Measurements from ENCODE around the gene OST4.

GRCh38 chr2:27023740-27024139 lies 47.7 kb downstream of the OST4 start:
- TF ChIP-seq RAD21 (conservative IDR thresholded peaks at IDR 0.05 in 1 of 2, IDR thresholded peaks at IDR 0.05 in 1 of 2) (no peak), RCOR1 (IDR thresholded peaks at IDR 0.05; ENCODE audit: low read depth, low read length) (no peak), POLR2A (IDR thresholded peaks at IDR 0.05; ENCODE audit: low read length) (no peak), PHF8 (IDR thresholded peaks at IDR 0.05; ENCODE audit: borderline replicate concordance, low read depth) (no peak), MYC (IDR thresholded peaks at IDR 0.05; ENCODE audit: borderline replicate concordance, low read length) (no peak)
- TF ChIP-seq, protein P1, sequence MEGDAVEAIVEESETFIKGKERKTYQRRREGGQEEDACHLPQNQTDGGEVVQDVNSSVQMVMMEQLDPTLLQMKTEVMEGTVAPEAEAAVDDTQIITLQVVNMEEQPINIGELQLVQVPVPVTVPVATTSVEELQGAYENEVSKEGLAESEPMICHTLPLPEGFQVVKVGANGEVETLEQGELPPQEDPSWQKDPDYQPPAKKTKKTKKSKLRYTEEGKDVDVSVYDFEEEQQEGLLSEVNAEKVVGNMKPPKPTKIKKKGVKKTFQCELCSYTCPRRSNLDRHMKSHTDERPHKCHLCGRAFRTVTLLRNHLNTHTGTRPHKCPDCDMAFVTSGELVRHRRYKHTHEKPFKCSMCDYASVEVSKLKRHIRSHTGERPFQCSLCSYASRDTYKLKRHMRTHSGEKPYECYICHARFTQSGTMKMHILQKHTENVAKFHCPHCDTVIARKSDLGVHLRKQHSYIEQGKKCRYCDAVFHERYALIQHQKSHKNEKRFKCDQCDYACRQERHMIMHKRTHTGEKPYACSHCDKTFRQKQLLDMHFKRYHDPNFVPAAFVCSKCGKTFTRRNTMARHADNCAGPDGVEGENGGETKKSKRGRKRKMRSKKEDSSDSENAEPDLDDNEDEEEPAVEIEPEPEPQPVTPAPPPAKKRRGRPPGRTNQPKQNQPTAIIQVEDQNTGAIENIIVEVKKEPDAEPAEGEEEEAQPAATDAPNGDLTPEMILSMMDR (IDR thresholded peaks at IDR 0.05): no peak

Data from A549 (cell line).